HepG2 (cell line): Measurements from ENCODE around the gene CGREF1. TPM values are rescaled to one million over a fixed set of nuclear protein-coding genes. Genes with fewer than 3 reads are reported as not detected.

ENCODE experiments used
- ARNT ChIP-seq: fragments of 450-650 bp; IDR thresholded peaks from 2 replicates; pipeline ENCODE4 v1.6.1; 2017
- FIP1L1 ChIP-seq: fragments of 200-400 bp; formaldehyde crosslinking; IDR thresholded peaks from 2 replicates; pipeline ENCODE4 v1.6.1; 2018; ENCODE audit warnings: low read depth, mild to moderate bottlenecking, low read length, moderate library complexity, borderline replicate concordance; ENCODE audit not compliant: insufficient read depth
- FOXA3 ChIP-seq: IDR thresholded peaks from 2 replicates; pipeline ENCODE4 v1.6.1; 2016; ENCODE audit warnings: missing genetic modification reagents, missing compliant biosample characterization
- GABPB1 ChIP-seq: IDR thresholded peaks from 2 replicates; pipeline ENCODE4 v1.6.1; 2016; ENCODE audit warnings: mild to moderate bottlenecking, missing genetic modification reagents, moderate library complexity, missing compliant biosample characterization
- GATAD2A ChIP-seq: IDR thresholded peaks from 2 replicates; pipeline ENCODE4 v1.6.1; 2016
- HDAC1 ChIP-seq: sonication (generic); formaldehyde crosslinking; IDR thresholded peaks from 2 replicates; pipeline ENCODE4 v1.5.1; 2020; ENCODE audit warnings: mild to moderate bottlenecking, missing genetic modification reagents
- HMGXB4 ChIP-seq, 2 experiments: sonication (generic) in 1 of 2; formaldehyde crosslinking in 1 of 2; IDR thresholded peaks; 2 replicates each; pipeline versions ENCODE4 v1.4.0 to v1.6.1; 2018 to 2020; ENCODE audit warnings: missing genetic modification reagents in 2 of 2, borderline replicate concordance in 1 of 2, low read depth in 1 of 2, mild to moderate bottlenecking in 1 of 2, missing biosample characterization in 1 of 2
- HOXA3 ChIP-seq: sonication (generic); formaldehyde crosslinking; IDR thresholded peaks from 2 replicates; pipeline ENCODE4 v1.5.0; 2020; ENCODE audit warnings: missing genetic modification reagents
- KAT8 ChIP-seq: IDR thresholded peaks from 2 replicates; pipeline ENCODE4 v1.6.1; 2016; ENCODE audit warnings: missing genetic modification reagents, missing compliant biosample characterization
- NFAT5 ChIP-seq: sonication (generic); formaldehyde crosslinking; IDR thresholded peaks from 2 replicates; pipeline ENCODE4 v1.4.0; 2020; ENCODE audit warnings: missing genetic modification reagents
- NFYC ChIP-seq: IDR thresholded peaks from 2 replicates; pipeline ENCODE4 v1.6.1; 2016; ENCODE audit warnings: missing genetic modification reagents, missing compliant biosample characterization
- NRL ChIP-seq: sonication (generic); formaldehyde crosslinking; IDR thresholded peaks from 2 replicates; pipeline ENCODE4 v1.5.0; 2020; ENCODE audit warnings: missing genetic modification reagents, mild to moderate bottlenecking, moderate library complexity, borderline replicate concordance
- PATZ1 ChIP-seq: sonication (generic); formaldehyde crosslinking; IDR thresholded peaks from 2 replicates; pipeline ENCODE4 v1.4.0; 2020; ENCODE audit warnings: missing genetic modification reagents
- RAD21 ChIP-seq: fragments of 450-650 bp; formaldehyde crosslinking; IDR thresholded peaks from 2 replicates; pipeline ENCODE4 v1.5.0; 2020; ENCODE audit warnings: mild to moderate bottlenecking
- SIN3B ChIP-seq: fragments of 150-350 bp; IDR thresholded peaks from 2 replicates; pipeline ENCODE4 v1.6.1; 2014; ENCODE audit warnings: low read length
- TEAD3 ChIP-seq: optimal IDR thresholded peaks from 2 replicates; pipeline ENCODE3; 2016; ENCODE audit warnings: borderline replicate concordance
- ZFX ChIP-seq: sonication (generic); formaldehyde crosslinking; IDR thresholded peaks from 2 replicates; pipeline ENCODE4 v1.4.0; 2020; ENCODE audit warnings: mild to moderate bottlenecking, low read depth, missing genetic modification reagents, moderate library complexity
- ZNF331 ChIP-seq: sonication (generic); formaldehyde crosslinking; IDR thresholded peaks from 2 replicates; pipeline ENCODE4 v1.4.0; 2020; ENCODE audit warnings: missing genetic modification reagents
- ZNF451 ChIP-seq: sonication (generic); formaldehyde crosslinking; IDR thresholded peaks from 2 replicates; pipeline ENCODE4 v1.5.0; 2020; ENCODE audit warnings: mild to moderate bottlenecking, missing genetic modification reagents
- ZNF598 ChIP-seq: sonication (generic); formaldehyde crosslinking; IDR thresholded peaks from 2 replicates; pipeline ENCODE4 v1.5.1; 2020; ENCODE audit warnings: mild to moderate bottlenecking, missing genetic modification reagents, borderline replicate concordance
- ZNF766 ChIP-seq: sonication (generic); formaldehyde crosslinking; IDR thresholded peaks from 2 replicates; pipeline ENCODE4 v1.5.0; 2020; ENCODE audit warnings: missing genetic modification reagents, borderline replicate concordance
- polyA plus RNA-seq, 8 experiments: library from polyadenylated mRNA; depleted of rRNA in 3 of 8; stranded (reverse) in 7 of 8; unstranded in 1 of 8; fragments of >200 nt; fragmentation: Illumina TruSeq in 4 of 8; extraction: Trizol in 4 of 8; gene quantifications; 2 replicates each; pipeline versions ENCODE4 v1.2.1 to v1.2.3, GENCODE V29; 2011 to 2016; ENCODE audit warnings: low read depth in 4 of 8, missing spikeins in 1 of 8, mixed read lengths in 1 of 8; ENCODE audit not compliant: insufficient read depth in 1 of 8
- total RNA-seq, 5 experiments: library from RNA; depleted of rRNA; stranded (reverse); fragments of >200 nt; fragmentation: Illumina TruSeq; extraction: Trizol; gene quantifications; 2 replicates each; pipeline ENCODE4 v1.2.3, GENCODE V29; 2016; ENCODE audit warnings: low read depth in 1 of 5

The CGREF1 gene
- total and polyA plus RNA-seq, 2 of the 13 experiments (the other 11 are each of a cell fraction or from before 2014, with no cell fraction given), result 13.9 to 23.4 TPM

GRCh38 chr2:27152102-27152795 is 33.3 kb upstream of the CGREF1 start (continued):
- 0 out of 2 replicates have a peak, but pooled peaks have one; percentile 24 for TF ChIP-seq KAT8 (CRISPR knock-in tag)
- TF ChIP-seq GABPB1 (CRISPR knock-in tag), result 0 out of 2 replicates have a peak, but pooled peaks have one; percentile 20
- TF ChIP-seq GATAD2A, result peak; percentile 44; the same call in 1 of the 2 replicates
- TF ChIP-seq SIN3B, result no peak
- TF ChIP-seq TEAD3 (CRISPR knock-in tag), result peak; percentile 37
- 0 out of 2 replicates have a peak, but pooled peaks have one; percentile 38 for TF ChIP-seq ZNF766 (CRISPR knock-in tag)
- TF ChIP-seq PATZ1 (CRISPR knock-in tag), result no peak
- TF ChIP-seq ZNF598 (CRISPR knock-in tag), result peak; percentile 43; the same call in 1 of the 2 replicates
- peak; percentile 20; the same call in 1 of the 2 replicates for TF ChIP-seq HOXA3 (CRISPR knock-in tag)
- no peak for TF ChIP-seq FIP1L1
- peak; percentile 14 to 37; a peak in 1 of 4 replicates for TF ChIP-seq HMGXB4 (CRISPR knock-in tag; IDR thresholded peaks at IDR 0.05; ENCODE audit: borderline replicate concordance in 1 of 2, low read depth in 1 of 2)
- 0 out of 2 replicates have a peak, but pooled peaks have one; percentile 13 for TF ChIP-seq NRL
- no peak for TF ChIP-seq HDAC1 (CRISPR knock-in tag)
- 0 out of 2 replicates have a peak, but pooled peaks have one; percentile 15 for TF ChIP-seq NFYC (CRISPR knock-in tag)
- 0 out of 2 replicates have a peak, but pooled peaks have one; percentile 34 for TF ChIP-seq ZFX (CRISPR knock-in tag)
- TF ChIP-seq ZNF451, result 0 out of 2 replicates have a peak, but pooled peaks have one; percentile 26
- TF ChIP-seq ARNT, result no peak
- no peak for TF ChIP-seq NFAT5 (CRISPR knock-in tag)
- peak; percentile 97 for TF ChIP-seq RAD21 (CRISPR knock-in tag)
- TF ChIP-seq ZNF331, result 0 out of 2 replicates have a peak, but pooled peaks have one; percentile 30
- peak; percentile 58; the same call in 1 of the 2 replicates for TF ChIP-seq FOXA3
